A673 (cell line): ENCODE measurements around the gene NPRL2. TPM values are rescaled to one million over a fixed set of nuclear protein-coding genes. Genes with fewer than 3 reads are reported as not detected.
A peak's percentile ranks its signal among the peaks of the same experiment; 100 is the strongest.

Experiments used
- BruUV-seq: library from RNA; stranded (reverse); fragments of 400-500 nt; replicated peaks from 2 replicates; lab custom pipeline; 2021; lab: Mats Ljungman, UMichigan
- CTCF ChIA-PET: fragments of 300-600 bp; sonication (Branson Sonifier 250); formaldehyde crosslinking; loops from one replicate; lab custom pipeline; 2022; ENCODE audit warnings: antibody characterized with exemption; lab: Charles Lee
- POLR2A ChIA-PET: fragments of 300-600 bp; sonication (Branson Sonifier 250); formaldehyde crosslinking; loops from one replicate; lab custom pipeline; 2022; ENCODE audit warnings: antibody characterized with exemption; ENCODE audit not compliant: low non-redundant PET; lab: Charles Lee
- DNase-seq: peaks from one replicate; pipeline ENCODE4 v3.0.0-alpha.2; 2015; ENCODE audit warnings: low spot score
- H3K27ac ChIP-seq: fragments of 200-600 bp; sonication (generic); 2 replicates; pipeline ENCODE4 v1.5.1; 2016; ENCODE audit warnings: mixed run types, low read depth, mild to moderate bottlenecking, mixed read lengths, antibody characterized with exemption, low read length; ENCODE audit not compliant: poor library complexity, severe bottlenecking
- H3K27me3 ChIP-seq: fragments of 200-600 bp; sonication (generic); replicated peaks from 2 replicates; pipeline ENCODE4 v1.6.1; 2017; ENCODE audit warnings: mixed run types, low read depth, mild to moderate bottlenecking, mixed read lengths, antibody characterized with exemption, low read length; ENCODE audit not compliant: insufficient read depth, poor library complexity
- H3K36me3 ChIP-seq: fragments of 200-600 bp; sonication (generic); 2 replicates; pipeline ENCODE4 v1.6.1; 2016; ENCODE audit warnings: mixed run types, mild to moderate bottlenecking, mixed read lengths, antibody characterized with exemption, low read length; ENCODE audit not compliant: insufficient read depth, poor library complexity, severe bottlenecking
- H3K4me1 ChIP-seq: fragments of 200-600 bp; sonication (generic); 2 replicates; pipeline ENCODE4 v1.6.1; 2017; ENCODE audit warnings: mixed run types, mild to moderate bottlenecking, mixed read lengths, antibody characterized with exemption, low read length; ENCODE audit not compliant: insufficient read depth, poor library complexity, severe bottlenecking
- H3K4me3 ChIP-seq: fragments of 200-600 bp; sonication (generic); 2 replicates; pipeline ENCODE4 v1.5.1; 2016; ENCODE audit warnings: low read depth, mixed run types, mild to moderate bottlenecking, mixed read lengths, low read length; ENCODE audit not compliant: poor library complexity, severe bottlenecking
- H3K9me3 ChIP-seq: fragments of 200-600 bp; sonication (generic); 2 replicates; pipeline ENCODE4 v1.6.1; 2016; ENCODE audit warnings: mixed run types, low read depth, mild to moderate bottlenecking, mixed read lengths, antibody characterized with exemption, low read length; ENCODE audit not compliant: poor library complexity, severe bottlenecking
- EZH2 ChIP-seq: fragments of 200-600 bp; sonication (generic); IDR thresholded peaks from 2 replicates; pipeline ENCODE4 v1.6.1; 2017; ENCODE audit warnings: borderline replicate concordance, low read depth, mild to moderate bottlenecking, mixed read lengths, antibody characterized with exemption, low read length; ENCODE audit not compliant: poor library complexity, severe bottlenecking
- intact Hi-C: fragments of 100-400 bp; cut with micrococcal nuclease; formaldehyde crosslinking; loops from one replicate; pipeline ENCODE4 v1.10.0; 2022; ENCODE audit not compliant: unreplicated experiment
- total RNA-seq: library from RNA; stranded (reverse); gene quantifications from 2 replicates; pipeline ENCODE4 v1.2.3, GENCODE V29; 2021
- TF ChIP-seq, protein P1 (sequence below): fragments of 300-800, 200-600 bp; sonication (generic); conservative IDR thresholded peaks from 2 replicates; pipeline ENCODE4 v1.5.1; 2017; ENCODE audit warnings: low read depth, mild to moderate bottlenecking, antibody characterized with exemption, low read length, moderate library complexity, mixed read lengths

NPRL2 gene
- total RNA-seq, 1 experiment from 2014 or later = 16.0 TPM

DNA sequence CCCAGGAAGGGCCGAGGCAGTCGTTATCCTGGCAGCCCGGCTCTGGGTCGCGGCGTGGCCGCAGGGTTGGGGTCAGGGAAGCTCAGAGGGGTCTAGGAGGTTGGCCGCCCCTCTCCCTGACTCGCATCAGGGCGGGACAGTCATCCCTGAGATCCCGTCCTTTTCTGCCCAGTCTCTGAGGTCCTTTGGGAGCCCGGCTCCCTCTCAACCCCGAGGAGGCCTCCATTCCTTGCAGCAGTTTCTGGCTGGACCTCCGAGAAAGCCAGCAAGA, 28.5 kb downstream of the NPRL2 start:
- BruUV-seq = no TSS peak
- intact Hi-C loops = no loop called here
- peak overlapping the region; percentile 99 for H3K27ac ChIP-seq
- no peaks in the 10 kb centered on the region for H3K27me3 ChIP-seq
- POLR2A ChIA-PET = no interaction called here
- TF ChIP-seq, protein P1, sequence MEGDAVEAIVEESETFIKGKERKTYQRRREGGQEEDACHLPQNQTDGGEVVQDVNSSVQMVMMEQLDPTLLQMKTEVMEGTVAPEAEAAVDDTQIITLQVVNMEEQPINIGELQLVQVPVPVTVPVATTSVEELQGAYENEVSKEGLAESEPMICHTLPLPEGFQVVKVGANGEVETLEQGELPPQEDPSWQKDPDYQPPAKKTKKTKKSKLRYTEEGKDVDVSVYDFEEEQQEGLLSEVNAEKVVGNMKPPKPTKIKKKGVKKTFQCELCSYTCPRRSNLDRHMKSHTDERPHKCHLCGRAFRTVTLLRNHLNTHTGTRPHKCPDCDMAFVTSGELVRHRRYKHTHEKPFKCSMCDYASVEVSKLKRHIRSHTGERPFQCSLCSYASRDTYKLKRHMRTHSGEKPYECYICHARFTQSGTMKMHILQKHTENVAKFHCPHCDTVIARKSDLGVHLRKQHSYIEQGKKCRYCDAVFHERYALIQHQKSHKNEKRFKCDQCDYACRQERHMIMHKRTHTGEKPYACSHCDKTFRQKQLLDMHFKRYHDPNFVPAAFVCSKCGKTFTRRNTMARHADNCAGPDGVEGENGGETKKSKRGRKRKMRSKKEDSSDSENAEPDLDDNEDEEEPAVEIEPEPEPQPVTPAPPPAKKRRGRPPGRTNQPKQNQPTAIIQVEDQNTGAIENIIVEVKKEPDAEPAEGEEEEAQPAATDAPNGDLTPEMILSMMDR = no peak
- TF ChIP-seq EZH2 = no peak
- CTCF ChIA-PET = no interaction called here
- H3K9me3 ChIP-seq = no peaks in the 10 kb centered on the region
- peaks cover 3% of the 10 kb centered on the region for H3K4me1 ChIP-seq
- no peak for DNase-seq
- peak overlapping the region; percentile 73 for H3K4me3 ChIP-seq
- no peaks in the 10 kb centered on the region for H3K36me3 ChIP-seq

DNA sequence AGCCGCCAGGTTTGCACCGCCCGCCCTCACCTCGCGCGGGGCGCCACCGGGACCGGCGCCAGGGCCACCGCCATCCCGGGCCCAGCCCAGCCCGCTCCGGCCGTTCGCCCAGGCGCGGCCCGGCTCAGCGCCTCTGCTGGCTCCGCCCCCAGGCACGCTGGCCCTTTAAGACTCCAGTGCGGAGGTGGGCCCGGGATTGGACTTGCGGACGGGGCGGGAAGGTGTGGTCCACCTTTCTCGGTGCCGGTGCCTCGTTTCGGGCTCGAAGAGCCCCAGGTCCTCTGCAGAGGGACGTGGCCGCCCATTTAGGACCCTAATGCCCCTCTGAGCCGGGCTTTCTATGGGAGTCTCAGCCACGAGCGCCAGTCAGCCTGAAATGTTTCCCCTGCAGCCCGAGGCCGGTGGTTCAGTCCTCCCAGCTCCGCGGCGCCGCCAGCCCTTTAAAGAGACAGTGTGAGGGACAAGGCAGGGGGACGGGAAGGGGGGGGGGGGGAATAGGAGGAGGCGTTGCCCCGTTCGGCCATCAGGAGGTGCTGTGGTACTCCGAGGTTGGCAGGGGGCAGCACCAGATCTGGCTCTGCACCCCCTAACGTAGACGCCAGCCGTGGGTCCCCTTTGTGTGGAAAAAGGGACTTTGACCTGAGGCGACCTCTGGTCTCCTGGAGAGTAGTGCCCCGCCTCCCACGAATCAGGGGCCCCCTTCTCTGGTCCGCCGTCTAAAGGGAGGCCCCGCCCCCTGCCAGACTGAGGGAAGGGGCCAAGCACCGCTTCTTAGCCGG, 29.1 kb downstream of the NPRL2 start:
- POLR2A ChIA-PET = no interaction called here
- CTCF ChIA-PET = interaction anchor here (0.6 kb wide), 3 partner anchors 15 to 83 kb away, joined by 6 to 9 read pairs (median 6); no protein-coding TSS in a partner anchor
- intact Hi-C loops = no loop called here
- H3K9me3 ChIP-seq = no peaks in the 10 kb centered on the region
- BruUV-seq = no TSS peak
- H3K36me3 ChIP-seq = no peaks in the 10 kb centered on the region
- DNase-seq = peak; percentile 86
- peak overlapping the region; percentile 99 for H3K27ac ChIP-seq
- H3K4me1 ChIP-seq = peaks cover 3% of the 10 kb centered on the region
- peak overlapping the region; percentile 73 for H3K4me3 ChIP-seq
- TF ChIP-seq EZH2 = no peak
- TF ChIP-seq, protein P1 = peak; percentile 47
- no peaks in the 10 kb centered on the region for H3K27me3 ChIP-seq

DNA sequence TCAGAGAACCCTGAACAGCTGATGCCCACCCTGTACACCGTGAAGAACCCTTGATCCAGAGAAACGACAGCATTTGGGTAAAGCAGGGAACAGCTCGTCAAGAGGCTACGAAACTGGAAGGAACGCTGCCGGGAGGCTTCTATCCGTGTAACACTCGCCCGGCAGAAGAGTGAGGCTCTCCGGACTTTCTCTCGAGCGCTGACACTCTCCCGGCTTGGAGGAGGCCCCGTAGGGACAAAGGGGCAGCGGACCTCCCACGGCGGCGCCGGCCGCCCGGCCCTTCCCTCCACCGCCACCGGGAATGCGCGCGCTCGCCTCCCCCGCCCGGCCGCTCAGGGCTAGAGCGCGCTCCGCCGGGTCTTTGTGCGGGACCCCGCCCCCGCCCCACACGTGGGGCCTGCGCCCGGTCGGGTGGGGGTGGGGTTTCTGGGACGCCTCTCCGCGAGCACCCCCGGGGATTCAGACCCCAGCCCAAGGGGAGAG, 29.7 kb downstream of the NPRL2 start:
- Histone ChIP-seq H3K4me1 (peaks cover 3% of the 10 kb centered on the region), H3K4me3 (peak overlapping the region; percentile 73), H3K9me3 (no peaks in the 10 kb centered on the region), H3K27me3 (no peaks in the 10 kb centered on the region), H3K27ac (peak overlapping the region; percentile 99), H3K36me3 (no peaks in the 10 kb centered on the region)
- CTCF ChIA-PET = interaction anchor here (0.6 kb wide), 3 partner anchors 15 to 83 kb away, joined by 6 to 9 read pairs (median 6); no protein-coding TSS in a partner anchor
- intact Hi-C loops = no loop called here
- DNase-seq = peak; percentile 64
- TF ChIP-seq, protein P1 = no peak
- TF ChIP-seq EZH2 = no peak
- POLR2A ChIA-PET = no interaction called here
- no TSS peak for BruUV-seq
